MM.1S (cell line): Measurements from ENCODE around the gene CAPRIN1.

Experiments used
- DNase-seq: peaks from one replicate; pipeline ENCODE4 v3.0.0-alpha.2; 2015
- H2AFZ ChIP-seq: fragments of 300-600 bp; sonication (generic); 2 replicates; pipeline ENCODE4 v1.6.0; 2016; ENCODE audit warnings: antibody characterized with exemption, low read length
- H3F3A ChIP-seq: fragments of 300-600 bp; sonication (generic); 2 replicates; pipeline ENCODE4 v1.6.1; 2016; ENCODE audit warnings: mild to moderate bottlenecking, antibody characterized with exemption, low read length, moderate library complexity, mixed read lengths; ENCODE audit not compliant: insufficient read depth
- H3K27ac ChIP-seq: fragments of 300-600 bp; sonication (generic); 2 replicates; pipeline ENCODE4 v1.5.1; 2016; ENCODE audit warnings: mild to moderate bottlenecking, low read length
- H3K27me3 ChIP-seq: fragments of 300-600 bp; sonication (generic); replicated peaks from 2 replicates; pipeline ENCODE4 v1.6.0; 2016; ENCODE audit warnings: low read length; ENCODE audit not compliant: insufficient read depth
- H3K36me3 ChIP-seq: fragments of 300-600 bp; sonication (generic); replicated peaks from 2 replicates; pipeline ENCODE4 v1.6.1; 2016; ENCODE audit warnings: mild to moderate bottlenecking, low read length, mixed read lengths; ENCODE audit not compliant: insufficient read depth
- H3K4me1 ChIP-seq: fragments of 300-600 bp; sonication (generic); 2 replicates; pipeline ENCODE4 v1.6.1; 2016; ENCODE audit warnings: low read length, mixed read lengths
- H3K4me2 ChIP-seq: fragments of 300-600 bp; sonication (generic); 2 replicates; pipeline ENCODE4 v1.6.0; 2016; ENCODE audit warnings: low read depth, low read length
- H3K4me3 ChIP-seq: fragments of 300-600 bp; sonication (generic); 2 replicates; pipeline ENCODE4 v1.5.1; 2016; ENCODE audit warnings: low read length, mixed read lengths
- H3K79me2 ChIP-seq: fragments of 300-600 bp; sonication (generic); 2 replicates; pipeline ENCODE4 v1.6.1; 2016; ENCODE audit warnings: mixed run types, low read length, mixed read lengths
- H3K9ac ChIP-seq: fragments of 300-600 bp; sonication (generic); 2 replicates; pipeline ENCODE4 v1.6.1; 2016; ENCODE audit warnings: low read length, mixed read lengths
- H3K9me2 ChIP-seq: fragments of 300-600 bp; sonication (generic); replicated peaks from 2 replicates; pipeline ENCODE4 v1.6.1; 2016; ENCODE audit warnings: mild to moderate bottlenecking, low read length, mixed read lengths; ENCODE audit not compliant: insufficient read depth
- H3K9me3 ChIP-seq: fragments of 300-600 bp; sonication (generic); replicated peaks from 2 replicates; pipeline ENCODE4 v1.6.1; 2016; ENCODE audit warnings: mild to moderate bottlenecking, low read length, mixed read lengths; ENCODE audit not compliant: insufficient read depth
- H4K20me1 ChIP-seq: fragments of 300-600 bp; sonication (generic); 2 replicates; pipeline ENCODE4 v1.6.1; 2016; ENCODE audit warnings: mild to moderate bottlenecking, low read length, moderate library complexity, mixed read lengths; ENCODE audit not compliant: insufficient read depth
- EZH2 ChIP-seq: fragments of 300-600 bp; sonication (generic); optimal IDR thresholded peaks from 2 replicates; pipeline ENCODE3; 2017; ENCODE audit warnings: low read depth, mild to moderate bottlenecking, antibody characterized with exemption, low read length, mixed read lengths
- EZH2phosphoT487 ChIP-seq: fragments of 300-600 bp; sonication (generic); IDR thresholded peaks from 2 replicates; pipeline ENCODE4 v1.6.1; 2018; ENCODE audit warnings: antibody characterized with exemption, low read length
- TF ChIP-seq, protein P1 (sequence below): fragments of 300-600 bp; sonication (generic); IDR thresholded peaks from 2 replicates; pipeline ENCODE4 v1.5.1; 2016; ENCODE audit warnings: antibody characterized with exemption, low read length, mixed read lengths

The CAPRIN1 gene

DNA sequence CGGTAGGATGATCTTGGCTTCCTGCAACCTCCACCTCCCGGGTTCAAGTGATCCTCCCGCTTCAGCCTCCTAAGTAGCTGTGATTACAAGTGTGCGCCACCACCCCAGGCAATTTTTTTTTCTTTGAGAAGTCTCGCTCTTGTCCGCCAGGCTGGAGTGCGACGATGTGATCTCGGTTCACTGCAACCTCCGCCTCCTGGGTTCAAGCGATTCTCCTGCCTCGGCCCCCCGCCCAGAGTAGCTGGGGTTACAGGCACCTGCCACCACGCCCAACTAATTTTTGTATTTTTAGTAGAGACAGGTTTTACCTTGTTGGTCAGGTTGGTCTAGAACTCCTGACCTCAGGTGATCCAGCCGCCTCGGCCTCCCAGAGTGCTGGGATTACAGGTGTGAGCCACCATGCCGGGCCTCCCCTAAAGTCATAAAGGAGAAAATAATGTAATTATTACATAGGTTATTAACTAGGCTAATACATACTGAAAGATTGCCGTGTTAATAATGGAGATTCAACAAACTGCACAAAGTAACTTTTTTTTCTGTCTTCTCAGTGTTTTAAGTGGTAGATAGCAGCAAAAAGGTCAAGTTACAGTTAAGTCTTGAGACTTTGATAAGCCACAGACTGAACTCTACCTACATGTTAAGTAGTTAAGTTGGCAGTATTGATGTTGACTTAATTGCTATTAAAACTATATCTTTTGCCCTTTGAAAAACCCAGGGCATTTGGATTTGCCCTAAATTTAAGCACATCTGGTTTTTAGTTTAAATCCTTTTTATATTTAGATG lies 3.9 kb downstream of the CAPRIN1 start:
- Histone ChIP-seq H4K20me1 (peaks cover 56% of the 10 kb centered on the region), H3K36me3 (peaks cover 7% of the 10 kb centered on the region)

DNA sequence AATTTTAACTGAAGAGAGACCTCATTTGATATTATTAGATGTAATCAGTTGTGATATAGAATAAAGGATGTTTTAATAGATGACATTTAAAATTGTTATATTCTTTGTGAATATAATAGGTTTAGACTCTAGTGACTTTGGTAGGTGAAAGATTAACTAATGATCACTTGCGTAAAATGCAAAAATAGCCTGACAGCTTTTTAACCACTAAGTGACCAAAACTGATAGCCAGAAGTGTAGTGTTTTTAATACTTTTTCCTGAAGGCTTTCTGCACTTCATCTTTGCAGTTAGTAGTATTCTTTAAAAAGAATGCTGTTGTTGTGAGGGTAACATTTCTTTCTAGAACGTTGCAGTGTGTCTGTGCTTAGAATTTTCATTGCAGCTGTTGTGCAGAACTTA lies 5.1 kb downstream of the CAPRIN1 start:
- peaks cover 11% of the 10 kb centered on the region for H3K36me3 ChIP-seq
- peaks cover 65% of the 10 kb centered on the region for H4K20me1 ChIP-seq
- no peaks in the 10 kb centered on the region for H3K9me3 ChIP-seq
- peaks cover 12% of the 10 kb centered on the region for H3F3A ChIP-seq
- H3K79me2 ChIP-seq, result peaks cover 95% of the 10 kb centered on the region
- TF ChIP-seq, protein P1, sequence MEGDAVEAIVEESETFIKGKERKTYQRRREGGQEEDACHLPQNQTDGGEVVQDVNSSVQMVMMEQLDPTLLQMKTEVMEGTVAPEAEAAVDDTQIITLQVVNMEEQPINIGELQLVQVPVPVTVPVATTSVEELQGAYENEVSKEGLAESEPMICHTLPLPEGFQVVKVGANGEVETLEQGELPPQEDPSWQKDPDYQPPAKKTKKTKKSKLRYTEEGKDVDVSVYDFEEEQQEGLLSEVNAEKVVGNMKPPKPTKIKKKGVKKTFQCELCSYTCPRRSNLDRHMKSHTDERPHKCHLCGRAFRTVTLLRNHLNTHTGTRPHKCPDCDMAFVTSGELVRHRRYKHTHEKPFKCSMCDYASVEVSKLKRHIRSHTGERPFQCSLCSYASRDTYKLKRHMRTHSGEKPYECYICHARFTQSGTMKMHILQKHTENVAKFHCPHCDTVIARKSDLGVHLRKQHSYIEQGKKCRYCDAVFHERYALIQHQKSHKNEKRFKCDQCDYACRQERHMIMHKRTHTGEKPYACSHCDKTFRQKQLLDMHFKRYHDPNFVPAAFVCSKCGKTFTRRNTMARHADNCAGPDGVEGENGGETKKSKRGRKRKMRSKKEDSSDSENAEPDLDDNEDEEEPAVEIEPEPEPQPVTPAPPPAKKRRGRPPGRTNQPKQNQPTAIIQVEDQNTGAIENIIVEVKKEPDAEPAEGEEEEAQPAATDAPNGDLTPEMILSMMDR, result no peak
- TF ChIP-seq EZH2 (no peak), EZH2phosphoT487 (no peak)
- no peaks in the 10 kb centered on the region for H3K9me2 ChIP-seq
- H3K4me1 ChIP-seq, result peaks cover 19% of the 10 kb centered on the region; the same call in 1 of the 2 replicates
- no peak overlapping the region for H2AFZ ChIP-seq
- no peak overlapping the region for H3K4me3 ChIP-seq
- DNase-seq, result no peak
- no peaks in the 10 kb centered on the region for H3K27me3 ChIP-seq
- peak overlapping the region; percentile 2; the same call in 1 of the 2 replicates for H3K4me2 ChIP-seq
- H3K9ac ChIP-seq, result no peak overlapping the region
- no peak overlapping the region for H3K27ac ChIP-seq

More for the DNA sequence above, 3.9 kb downstream of the CAPRIN1 start:
- Histone ChIP-seq H3K9me3 (no peaks in the 10 kb centered on the region), H3K4me3 (no peak overlapping the region), H3K79me2 (peaks cover 83% of the 10 kb centered on the region), H3K4me2 (no peak overlapping the region; the same call in 1 of the 2 replicates), H3K4me1 (peaks cover 19% of the 10 kb centered on the region; the same call in 1 of the 2 replicates), H3F3A (peaks cover 16% of the 10 kb centered on the region), H2AFZ (no peak overlapping the region), H3K27ac (no peak overlapping the region), H3K27me3 (no peaks in the 10 kb centered on the region), H3K9me2 (no peaks in the 10 kb centered on the region), H3K9ac (no peak overlapping the region)
- DNase-seq, result no peak
- TF ChIP-seq EZH2phosphoT487, result no peak
- TF ChIP-seq EZH2, result no peak
- TF ChIP-seq, protein P1, result no peak

DNA sequence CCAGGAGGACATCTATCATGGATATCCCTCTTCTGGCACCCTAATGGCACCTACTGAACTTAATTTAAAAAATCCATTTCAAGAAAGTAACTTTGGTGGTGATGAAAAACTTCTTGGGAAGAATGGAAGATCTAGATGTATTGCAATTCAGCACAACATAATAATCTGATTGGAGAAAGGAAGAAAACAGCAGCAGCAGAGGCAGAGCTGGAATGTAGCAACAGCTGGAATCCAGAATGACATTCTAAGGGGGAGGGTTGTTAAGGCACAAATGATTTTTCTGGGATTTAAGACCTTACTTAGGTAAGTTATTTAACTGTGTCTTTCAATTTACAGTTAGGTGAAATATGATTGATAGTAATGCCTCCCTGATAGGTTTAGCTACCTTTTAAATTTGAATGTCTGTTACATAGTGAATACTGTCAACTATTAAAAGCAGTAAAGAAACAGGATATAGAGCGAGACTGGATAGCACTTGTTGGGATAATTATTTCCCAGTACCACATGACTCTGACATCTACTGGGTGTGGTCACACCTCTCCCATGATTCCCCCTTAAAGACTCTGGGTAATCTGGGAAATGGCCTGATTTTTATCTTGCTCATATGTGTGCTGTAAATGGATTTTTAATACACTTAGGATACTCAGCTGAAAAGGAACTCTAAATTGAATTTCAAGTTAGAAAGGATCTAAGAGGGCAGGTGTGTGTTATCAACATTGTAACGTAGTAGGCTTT lies 11.7 kb downstream of the CAPRIN1 start:
- Histone ChIP-seq H3F3A (no peaks in the 10 kb centered on the region), H3K36me3 (peaks cover 11% of the 10 kb centered on the region), H3K27ac (no peak overlapping the region), H3K27me3 (no peaks in the 10 kb centered on the region), H3K79me2 (peaks cover 100% of the 10 kb centered on the region), H3K9me3 (no peaks in the 10 kb centered on the region), H3K9ac (no peak overlapping the region), H4K20me1 (peaks cover 75% of the 10 kb centered on the region), H2AFZ (no peak overlapping the region), H3K9me2 (no peaks in the 10 kb centered on the region), H3K4me1 (no peaks in the 10 kb centered on the region), H3K4me3 (no peak overlapping the region), H3K4me2 (no peak overlapping the region)
- DNase-seq, result no peak
- TF ChIP-seq, protein P1, result no peak
- TF ChIP-seq EZH2phosphoT487, result no peak
